ENCODE results near the gene CDH13. TPM values are rescaled to one million over a fixed set of nuclear protein-coding genes. Genes with fewer than 3 reads are reported as not detected.

The CDH13 gene
- total and polyA plus RNA-seq, 2 experiments from 2014 or later: 1.2 to 1.5 TPM

- no peaks in the 10 kb centered on the region for H4K20me1 ChIP-seq (ENCODE audit: insufficient read depth, poor library complexity, severe bottlenecking)
- H3K4me2 ChIP-seq: no peak overlapping the region
- no peak overlapping the region for H3K27ac ChIP-seq
- H3K36me3 ChIP-seq (replicated peaks; ENCODE audit: insufficient read depth, low read depth): no peaks in the 10 kb centered on the region
- no peaks in the 10 kb centered on the region for H3K9me3 ChIP-seq (ENCODE audit: low read depth)
- H2AFZ ChIP-seq: no peak overlapping the region
- H3K9me2 ChIP-seq (replicated peaks; ENCODE audit: insufficient read depth): no peaks in the 10 kb centered on the region
- no peak overlapping the region for H3K4me3 ChIP-seq
- no peak for TF ChIP-seq EZH2 (IDR thresholded peaks at IDR 0.05; ENCODE audit: borderline replicate concordance)
- TF ChIP-seq, protein P1, sequence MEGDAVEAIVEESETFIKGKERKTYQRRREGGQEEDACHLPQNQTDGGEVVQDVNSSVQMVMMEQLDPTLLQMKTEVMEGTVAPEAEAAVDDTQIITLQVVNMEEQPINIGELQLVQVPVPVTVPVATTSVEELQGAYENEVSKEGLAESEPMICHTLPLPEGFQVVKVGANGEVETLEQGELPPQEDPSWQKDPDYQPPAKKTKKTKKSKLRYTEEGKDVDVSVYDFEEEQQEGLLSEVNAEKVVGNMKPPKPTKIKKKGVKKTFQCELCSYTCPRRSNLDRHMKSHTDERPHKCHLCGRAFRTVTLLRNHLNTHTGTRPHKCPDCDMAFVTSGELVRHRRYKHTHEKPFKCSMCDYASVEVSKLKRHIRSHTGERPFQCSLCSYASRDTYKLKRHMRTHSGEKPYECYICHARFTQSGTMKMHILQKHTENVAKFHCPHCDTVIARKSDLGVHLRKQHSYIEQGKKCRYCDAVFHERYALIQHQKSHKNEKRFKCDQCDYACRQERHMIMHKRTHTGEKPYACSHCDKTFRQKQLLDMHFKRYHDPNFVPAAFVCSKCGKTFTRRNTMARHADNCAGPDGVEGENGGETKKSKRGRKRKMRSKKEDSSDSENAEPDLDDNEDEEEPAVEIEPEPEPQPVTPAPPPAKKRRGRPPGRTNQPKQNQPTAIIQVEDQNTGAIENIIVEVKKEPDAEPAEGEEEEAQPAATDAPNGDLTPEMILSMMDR (IDR thresholded peaks at IDR 0.05; ENCODE audit: poor library complexity): no peak
- DNase-seq (ENCODE audit: low spot score): no peak
- H3K27me3 ChIP-seq: peaks cover 1% of the 10 kb centered on the region
- H3K4me1 ChIP-seq (ENCODE audit: insufficient read depth): no peaks in the 10 kb centered on the region
- 88% methylated on average over 3 of the region's 3 CpGs for WGBS (ENCODE audit: low lambda C conversion rate, missing lambda C conversion rate)
- no peaks in the 10 kb centered on the region for H3K79me2 ChIP-seq
Measured at GRCh38 chr16:82636485-82636884, 9.7 kb downstream of the CDH13 start.

DNA sequence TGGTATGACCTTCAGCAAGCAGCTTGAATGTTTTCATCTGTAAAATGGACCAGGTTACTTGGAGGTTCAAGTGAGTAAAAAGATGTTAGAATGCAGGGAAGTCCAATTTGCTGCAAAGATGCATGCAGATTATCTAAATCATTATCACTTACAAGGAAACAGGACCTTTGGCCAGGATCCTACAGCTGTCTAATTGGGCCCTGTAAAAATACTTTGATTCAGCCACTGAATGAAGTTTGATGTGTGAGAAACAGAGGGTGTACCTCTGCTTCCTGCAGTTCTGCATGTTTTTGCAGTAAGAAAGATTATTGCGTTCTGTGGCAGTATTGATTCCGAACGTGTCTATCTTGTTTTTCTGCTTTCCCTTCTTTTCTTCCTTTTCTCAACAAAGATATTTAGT is 10.2 kb downstream of the CDH13 start:
- H3K9me2 ChIP-seq (replicated peaks; ENCODE audit: insufficient read depth): no peaks in the 10 kb centered on the region
- H3K27me3 ChIP-seq: no peaks in the 10 kb centered on the region
- H3K9me3 ChIP-seq (ENCODE audit: low read depth): no peaks in the 10 kb centered on the region
- H3K79me2 ChIP-seq: no peaks in the 10 kb centered on the region
- no peak overlapping the region for H3K4me3 ChIP-seq
- no peak for DNase-seq (ENCODE audit: low spot score)
- H3K36me3 ChIP-seq (replicated peaks; ENCODE audit: insufficient read depth, low read depth): no peaks in the 10 kb centered on the region
- H4K20me1 ChIP-seq (ENCODE audit: insufficient read depth, poor library complexity, severe bottlenecking): no peaks in the 10 kb centered on the region
- no peaks in the 10 kb centered on the region for H3K4me1 ChIP-seq (ENCODE audit: insufficient read depth)
- no peak overlapping the region for H3K27ac ChIP-seq
- 90% methylated on average over 3 of the region's 3 CpGs for WGBS (ENCODE audit: low lambda C conversion rate, missing lambda C conversion rate)
- H2AFZ ChIP-seq: no peak overlapping the region
- H3K4me2 ChIP-seq: no peak overlapping the region
- TF ChIP-seq EZH2 (IDR thresholded peaks at IDR 0.05; ENCODE audit: borderline replicate concordance): no peak
- no peak for TF ChIP-seq EZH2phosphoT487 (IDR thresholded peaks at IDR 0.05; ENCODE audit: low read depth, severe bottlenecking, unreplicated experiment)
- TF ChIP-seq, protein P1 (IDR thresholded peaks at IDR 0.05; ENCODE audit: poor library complexity): no peak

DNA sequence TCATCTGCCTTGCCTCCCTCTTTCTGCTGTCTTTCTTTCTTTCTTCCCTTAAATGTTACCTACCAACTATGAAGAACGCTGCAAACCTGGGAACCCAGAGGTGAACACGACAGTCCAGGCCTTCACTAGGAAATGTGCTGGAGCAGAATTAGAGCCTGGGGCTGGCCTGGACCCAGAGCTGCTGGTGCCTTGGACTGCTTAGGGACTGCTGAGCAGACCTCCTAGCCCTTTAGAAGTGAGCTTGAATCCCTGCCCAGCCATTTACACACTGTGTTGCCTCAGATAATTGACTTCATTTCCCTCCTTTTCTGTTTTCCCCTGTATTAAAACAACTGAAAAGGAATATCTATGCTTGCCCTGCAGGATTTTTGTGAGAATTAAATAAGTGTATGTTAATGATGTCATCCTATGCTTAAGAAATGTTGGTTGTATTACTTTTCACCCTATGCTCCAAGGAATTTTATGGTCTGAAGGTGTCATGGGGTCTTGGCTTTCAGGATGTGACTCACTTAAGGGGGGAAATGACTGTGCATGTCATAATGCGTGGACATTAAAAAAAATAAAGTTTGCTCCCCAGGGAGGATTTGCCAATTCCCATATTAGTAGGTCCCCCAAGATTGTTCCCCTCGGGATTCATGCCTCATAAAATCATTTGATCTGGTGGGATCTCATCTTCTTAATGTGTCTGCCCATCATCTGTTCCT is 11.5 kb downstream of the CDH13 start:
- no peaks in the 10 kb centered on the region for H3K27me3 ChIP-seq
- H3K27ac ChIP-seq: no peak overlapping the region
- H3K79me2 ChIP-seq: no peaks in the 10 kb centered on the region
- TF ChIP-seq, protein P1 (IDR thresholded peaks at IDR 0.05; ENCODE audit: poor library complexity): no peak
- TF ChIP-seq EZH2 (IDR thresholded peaks at IDR 0.05; ENCODE audit: borderline replicate concordance) (no peak), EZH2phosphoT487 (IDR thresholded peaks at IDR 0.05; ENCODE audit: low read depth, severe bottlenecking, unreplicated experiment) (no peak)
- H3K9me3 ChIP-seq (ENCODE audit: low read depth): no peaks in the 10 kb centered on the region
- DNase-seq (ENCODE audit: low spot score): no peak
- no peak overlapping the region for H3K4me2 ChIP-seq
- no peaks in the 10 kb centered on the region for H3K36me3 ChIP-seq (replicated peaks; ENCODE audit: insufficient read depth, low read depth)
- WGBS (ENCODE audit: low lambda C conversion rate, missing lambda C conversion rate): 88% methylated on average over 4 of the region's 4 CpGs
- no peak overlapping the region for H3K4me3 ChIP-seq
- H2AFZ ChIP-seq: no peak overlapping the region
- no peaks in the 10 kb centered on the region for H3K4me1 ChIP-seq (ENCODE audit: insufficient read depth)
- no peaks in the 10 kb centered on the region for H3K9me2 ChIP-seq (replicated peaks; ENCODE audit: insufficient read depth)
- H4K20me1 ChIP-seq (ENCODE audit: insufficient read depth, poor library complexity, severe bottlenecking): no peaks in the 10 kb centered on the region

Measured in hepatocyte (in vitro differentiated cells).